H9 (cell line): ENCODE measurements around the gene DNAJC1. TPM values are rescaled to one million over a fixed set of nuclear protein-coding genes. Genes with fewer than 3 reads are reported as not detected.

Experiments used
- DNase-seq: peaks from one replicate; pipeline ENCODE4 v3.0.0-alpha.2; 2017
- H2AFZ ChIP-seq: one replicate; pipeline ENCODE4 v1.6.1; 2013; ENCODE audit warnings: mild to moderate bottlenecking, low read length, control low read depth, moderate library complexity
- H2AK5ac ChIP-seq: 2 replicates; pipeline ENCODE4 v1.6.1; 2013; ENCODE audit warnings: low read length, control low read depth, mixed read lengths; ENCODE audit not compliant: insufficient read length
- H2BK120ac ChIP-seq: one replicate; pipeline ENCODE4 v1.6.1; 2013; ENCODE audit warnings: low read depth, mild to moderate bottlenecking, low read length, control low read depth, inconsistent platforms; ENCODE audit not compliant: poor library complexity, severe bottlenecking
- H2BK12ac ChIP-seq: 2 replicates; pipeline ENCODE4 v1.6.1; 2013; ENCODE audit warnings: low read length, control low read depth, mixed read lengths, low read depth; ENCODE audit not compliant: insufficient read length
- H2BK15ac ChIP-seq: 2 replicates; pipeline ENCODE4 v1.6.1; 2013; ENCODE audit warnings: low read depth, low read length, control low read depth
- H2BK20ac ChIP-seq: one replicate; pipeline ENCODE4 v1.6.1; 2013; ENCODE audit warnings: low read depth, mild to moderate bottlenecking, low read length, control low read depth, inconsistent platforms; ENCODE audit not compliant: poor library complexity, severe bottlenecking
- H2BK5ac ChIP-seq: 2 replicates; pipeline ENCODE4 v1.6.1; 2013; ENCODE audit warnings: low read length, control low read depth, mixed read lengths; ENCODE audit not compliant: insufficient read length
- H3K14ac ChIP-seq: 2 replicates; pipeline ENCODE4 v1.6.1; 2013; ENCODE audit warnings: low read length, control low read depth; ENCODE audit not compliant: insufficient read depth
- H3K18ac ChIP-seq: 2 replicates; pipeline ENCODE4 v1.6.1; 2013; ENCODE audit warnings: low read depth, mild to moderate bottlenecking, mixed read lengths, low read length, control low read depth; ENCODE audit not compliant: insufficient read length
- H3K23ac ChIP-seq: 2 replicates; pipeline ENCODE4 v1.6.1; 2013; ENCODE audit warnings: low read length, control low read depth, mixed read lengths, low read depth; ENCODE audit not compliant: insufficient read length
- H3K23me2 ChIP-seq: 2 replicates; pipeline ENCODE4 v1.6.1; 2013; ENCODE audit warnings: low read depth, mild to moderate bottlenecking, mixed read lengths, low read length, control low read depth; ENCODE audit not compliant: insufficient read length, poor library complexity, severe bottlenecking
- H3K27ac ChIP-seq: 2 replicates; pipeline ENCODE4 v1.5.1; 2013; ENCODE audit warnings: low read length, control low read depth, mixed read lengths, low read depth; ENCODE audit not compliant: insufficient read length
- H3K27me3 ChIP-seq: 2 replicates; pipeline ENCODE4 v1.6.1; 2013; ENCODE audit warnings: low read length, control low read depth, inconsistent platforms; ENCODE audit not compliant: insufficient read depth
- H3K4ac ChIP-seq: 2 replicates; pipeline ENCODE4 v1.6.1; 2013; ENCODE audit warnings: low read depth, mild to moderate bottlenecking, control low read depth, inconsistent platforms, low read length, moderate library complexity
- H3K4me1 ChIP-seq: 2 replicates; pipeline ENCODE4 v1.6.1; 2013; ENCODE audit warnings: low read length, control low read depth, inconsistent platforms; ENCODE audit not compliant: insufficient read depth
- H3K4me2 ChIP-seq: 2 replicates; pipeline ENCODE4 v1.6.1; 2013; ENCODE audit warnings: low read length, control low read depth, mixed read lengths; ENCODE audit not compliant: insufficient read length, insufficient read depth
- H3K56ac ChIP-seq: 2 replicates; pipeline ENCODE4 v1.6.1; 2013; ENCODE audit warnings: low read depth, mild to moderate bottlenecking, mixed read lengths, low read length, control low read depth; ENCODE audit not compliant: insufficient read length
- H3K79me1 ChIP-seq: 2 replicates; pipeline ENCODE4 v1.6.1; 2013; ENCODE audit warnings: low read depth, mild to moderate bottlenecking, moderate library complexity, low read length, control low read depth, inconsistent platforms; ENCODE audit not compliant: insufficient read depth, poor library complexity, severe bottlenecking
- H3K79me2 ChIP-seq: 2 replicates; pipeline ENCODE4 v1.6.1; 2013; ENCODE audit warnings: low read length, control low read depth, inconsistent platforms; ENCODE audit not compliant: insufficient read depth
- H3K9ac ChIP-seq: 2 replicates; pipeline ENCODE4 v1.6.1; 2013; ENCODE audit warnings: low read length, control low read depth, mixed read lengths; ENCODE audit not compliant: insufficient read length; ENCODE audit errors: extremely low read depth
- H3K9me3 ChIP-seq: one replicate; pipeline ENCODE4 v1.6.1; 2013; ENCODE audit warnings: low read depth, low read length, inconsistent platforms; ENCODE audit not compliant: control insufficient read depth
- H3T11ph ChIP-seq: one replicate; pipeline ENCODE4 v1.6.1; 2013; ENCODE audit warnings: mild to moderate bottlenecking, low read length, control low read depth, inconsistent platforms
- H4K20me1 ChIP-seq: one replicate; pipeline ENCODE4 v1.6.1; 2013; ENCODE audit not compliant: control insufficient read depth, insufficient read length, insufficient read depth
- H4K5ac ChIP-seq: 2 replicates; pipeline ENCODE4 v1.6.1; 2013; ENCODE audit warnings: low read depth, mild to moderate bottlenecking, mixed read lengths, low read length, control low read depth; ENCODE audit not compliant: insufficient read length
- H4K8ac ChIP-seq: replicated peaks from 2 replicates; pipeline ENCODE4 v1.6.1; 2013; ENCODE audit warnings: low read length, control low read depth, mixed read lengths, low read depth; ENCODE audit not compliant: insufficient read length
- H4K91ac ChIP-seq: 2 replicates; pipeline ENCODE4 v1.6.1; 2013; ENCODE audit warnings: low read depth, mild to moderate bottlenecking, moderate library complexity, mixed read lengths, low read length, control low read depth; ENCODE audit not compliant: insufficient read length
- H3K27ac Mint-ChIP-seq, 3 experiments: 2 replicates in 2 of 3; 3 replicates in 1 of 3; pipeline ENCODE4 v1.8.0; 2020 to 2021; ENCODE audit warnings: mixed read lengths in 3 of 3, mild to moderate bottlenecking in 1 of 3, moderate library complexity in 1 of 3
- H3K27me3 Mint-ChIP-seq: 2 replicates; pipeline ENCODE4 v1.8.0; 2021; ENCODE audit warnings: low read depth, mild to moderate bottlenecking, moderate library complexity, mixed read lengths
- H3K36me3 Mint-ChIP-seq, 3 experiments: 2 replicates in 2 of 3; 3 replicates in 1 of 3; pipeline ENCODE4 v1.8.0; 2020 to 2021; ENCODE audit warnings: low read depth in 3 of 3, mixed read lengths in 3 of 3; ENCODE audit not compliant: insufficient read depth in 1 of 3
- H3K4me1 Mint-ChIP-seq, 2 experiments: 2 replicates each; pipeline ENCODE4 v1.8.0; 2020; ENCODE audit warnings: mixed read lengths in 2 of 2
- H3K4me3 Mint-ChIP-seq, 2 experiments: 2 replicates in 1 of 2; 3 replicates in 1 of 2; pipeline ENCODE4 v1.8.0; 2020 to 2021; ENCODE audit warnings: mild to moderate bottlenecking in 2 of 2, mixed read lengths in 2 of 2, moderate library complexity in 1 of 2
- H3K9me3 Mint-ChIP-seq, 2 experiments: 2 replicates in 1 of 2; 3 replicates in 1 of 2; pipeline ENCODE4 v1.8.0; 2020; ENCODE audit warnings: mild to moderate bottlenecking in 2 of 2, mixed read lengths in 2 of 2, moderate library complexity in 1 of 2
- WGBS: extraction: QIAGEN DNeasy Blood & Tissue Kit; methylation state at CpG from one replicate; pipeline ENCODE4 v1.1.7; 2013; ENCODE audit warnings: missing lambda C conversion rate, low lambda C conversion rate, mixed read lengths; ENCODE audit not compliant: insufficient read length; ENCODE audit errors: extremely low coverage; 5-methylcytosine and 5-hydroxymethylcytosine counted together
- total RNA-seq: library from RNA; stranded (reverse); gene quantifications from 2 replicates; pipeline ENCODE4 v1.2.1, GENCODE V29; 2021
- TF ChIP-seq, protein P1 (sequence below): fragments of 200-600 bp; sonication (generic); conservative IDR thresholded peaks from 3 replicates; pipeline ENCODE4 v1.8.0; 2021; ENCODE audit warnings: antibody characterized with exemption, mild to moderate bottlenecking

Gene DNAJC1
- total RNA-seq, 1 experiment from 2014 or later, result 11.2 TPM

DNA sequence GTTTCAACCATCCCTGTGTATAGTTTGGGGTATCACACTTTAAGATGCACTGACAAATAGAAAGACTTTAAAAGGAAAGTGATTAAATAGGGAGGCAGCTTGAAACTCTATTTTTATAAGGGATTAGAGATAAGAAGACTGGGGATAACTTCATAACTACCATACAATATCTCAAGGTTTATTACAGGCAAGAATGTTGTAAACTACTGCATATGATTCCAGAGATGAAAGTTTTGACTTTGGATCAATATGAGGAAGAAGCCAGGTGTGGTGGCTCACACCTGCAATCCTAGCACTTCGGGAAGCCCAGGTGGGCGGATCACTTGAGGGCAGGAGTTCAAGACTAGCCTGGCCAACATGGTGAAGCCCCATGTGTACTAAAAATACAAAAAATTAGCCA, 96.1 kb downstream of the DNAJC1 start:
- no peak overlapping the region for H2BK5ac ChIP-seq
- H2BK12ac ChIP-seq, result no peak overlapping the region
- H3K36me3 Mint-ChIP-seq, result peaks cover 0 to 2% (median 0%) of the 10 kb centered on the region in 3 experiments; a peak in 2 of 7 replicates
- no peak overlapping the region for H2AFZ ChIP-seq
- H3K9ac ChIP-seq, result no peak overlapping the region
- H3K27ac Mint-ChIP-seq, result no peak overlapping the region
- no CpG with 5 or more reads among the region's 2 CpGs for WGBS
- no peaks in the 10 kb centered on the region for H3K27me3 Mint-ChIP-seq
- no peak overlapping the region for H4K5ac ChIP-seq
- no peak overlapping the region for H3K23ac ChIP-seq
- no peak for DNase-seq
- H4K91ac ChIP-seq, result no peak overlapping the region
- no peaks in the 10 kb centered on the region for H3K79me2 ChIP-seq
- no peak overlapping the region for H3K4me2 ChIP-seq
- no peak overlapping the region for H3K56ac ChIP-seq
- no peak overlapping the region for H3K27ac ChIP-seq
- no peak overlapping the region for H2BK15ac ChIP-seq
- no peak overlapping the region for H2AK5ac ChIP-seq
- H3K14ac ChIP-seq, result no peak overlapping the region
- no peaks in the 10 kb centered on the region for H3K79me1 ChIP-seq
- no peak overlapping the region for H2BK20ac ChIP-seq
- no peaks in the 10 kb centered on the region for H3K27me3 ChIP-seq
- no peak overlapping the region for H3K4ac ChIP-seq
- H4K8ac ChIP-seq, result no peak overlapping the region
- no peaks in the 10 kb centered on the region for H3K4me1 ChIP-seq
- no peaks in the 10 kb centered on the region for H3K23me2 ChIP-seq
- TF ChIP-seq, protein P1, sequence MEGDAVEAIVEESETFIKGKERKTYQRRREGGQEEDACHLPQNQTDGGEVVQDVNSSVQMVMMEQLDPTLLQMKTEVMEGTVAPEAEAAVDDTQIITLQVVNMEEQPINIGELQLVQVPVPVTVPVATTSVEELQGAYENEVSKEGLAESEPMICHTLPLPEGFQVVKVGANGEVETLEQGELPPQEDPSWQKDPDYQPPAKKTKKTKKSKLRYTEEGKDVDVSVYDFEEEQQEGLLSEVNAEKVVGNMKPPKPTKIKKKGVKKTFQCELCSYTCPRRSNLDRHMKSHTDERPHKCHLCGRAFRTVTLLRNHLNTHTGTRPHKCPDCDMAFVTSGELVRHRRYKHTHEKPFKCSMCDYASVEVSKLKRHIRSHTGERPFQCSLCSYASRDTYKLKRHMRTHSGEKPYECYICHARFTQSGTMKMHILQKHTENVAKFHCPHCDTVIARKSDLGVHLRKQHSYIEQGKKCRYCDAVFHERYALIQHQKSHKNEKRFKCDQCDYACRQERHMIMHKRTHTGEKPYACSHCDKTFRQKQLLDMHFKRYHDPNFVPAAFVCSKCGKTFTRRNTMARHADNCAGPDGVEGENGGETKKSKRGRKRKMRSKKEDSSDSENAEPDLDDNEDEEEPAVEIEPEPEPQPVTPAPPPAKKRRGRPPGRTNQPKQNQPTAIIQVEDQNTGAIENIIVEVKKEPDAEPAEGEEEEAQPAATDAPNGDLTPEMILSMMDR, result no peak
- H2BK120ac ChIP-seq, result no peak overlapping the region
- no peaks in the 10 kb centered on the region for H3K9me3 Mint-ChIP-seq
- no peak overlapping the region for H3K18ac ChIP-seq
- H3K4me3 Mint-ChIP-seq, result no peak overlapping the region
- H3T11ph ChIP-seq, result no peak overlapping the region
- peaks cover 4 to 10% of the 10 kb centered on the region in 2 experiments for H3K4me1 Mint-ChIP-seq
- no peaks in the 10 kb centered on the region for H4K20me1 ChIP-seq
- H3K9me3 ChIP-seq, result no peaks in the 10 kb centered on the region
